Naive B cell (primary cell): ENCODE results near the gene CDKL5. TPM values are rescaled to one million over a fixed set of nuclear protein-coding genes. Genes with fewer than 3 reads are reported as not detected.
A peak's percentile ranks its signal among the peaks of the same experiment; 100 is the strongest.

Experiments used
- ATAC-seq, 2 donors: fragments of 150-1000 bp; cut with Tn5 transposase; 2 replicates each; pipeline ENCODE4 v1.10.0; 2021; ENCODE audit warnings: low read depth in 2 of 2, mild to moderate bottlenecking in 2 of 2, moderate library complexity in 2 of 2
- DNase-seq: peaks from one replicate; pipeline ENCODE4 v3.0.0; 2022
- H3K27ac Mint-ChIP-seq, 6 donors: one replicate each; pipeline ENCODE4 v1.8.0; 2020 to 2022; ENCODE audit warnings: mild to moderate bottlenecking in 6 of 6, mixed read lengths in 6 of 6, moderate library complexity in 5 of 6, inconsistent platforms in 2 of 6
- H3K27me3 Mint-ChIP-seq, 3 donors: one replicate each; pipeline ENCODE4 v1.8.0; 2021 to 2022; ENCODE audit warnings: mixed read lengths in 3 of 3, mild to moderate bottlenecking in 1 of 3
- H3K36me3 Mint-ChIP-seq, 2 donors: one replicate each; pipeline ENCODE4 v1.8.0; 2020 to 2022; ENCODE audit warnings: mixed read lengths in 2 of 2, inconsistent platforms in 1 of 2, mild to moderate bottlenecking in 1 of 2
- H3K4me1 Mint-ChIP-seq, 3 donors: one replicate each; pipeline ENCODE4 v1.8.0; 2020 to 2022; ENCODE audit warnings: mixed read lengths in 3 of 3, inconsistent platforms in 1 of 3, mild to moderate bottlenecking in 1 of 3, moderate library complexity in 1 of 3
- H3K4me3 Mint-ChIP-seq, 8 donors: one replicate each; pipeline ENCODE4 v1.8.0; 2020 to 2022; ENCODE audit warnings: mild to moderate bottlenecking in 8 of 8, mixed read lengths in 8 of 8, moderate library complexity in 8 of 8, inconsistent platforms in 2 of 8
- H3K9me3 Mint-ChIP-seq, 7 donors: one replicate each; pipeline ENCODE4 v1.8.0; 2020 to 2022; ENCODE audit warnings: mixed read lengths in 7 of 7, mild to moderate bottlenecking in 5 of 7, inconsistent platforms in 2 of 7, moderate library complexity in 1 of 7
- polyA plus RNA-seq, 6 donors: library from polyadenylated mRNA; unstranded; fragments of 300-500 nt; fragmentation: Illumina TruSeq; gene quantifications; one replicate each; pipeline ENCODE4 v1.2.3, GENCODE V29; 2021; ENCODE audit warnings: low read depth in 6 of 6

Gene CDKL5
- polyA plus RNA-seq = 1 to 10 TPM; 1.8 to 3.1 (median 2.6) TPM

DNA sequence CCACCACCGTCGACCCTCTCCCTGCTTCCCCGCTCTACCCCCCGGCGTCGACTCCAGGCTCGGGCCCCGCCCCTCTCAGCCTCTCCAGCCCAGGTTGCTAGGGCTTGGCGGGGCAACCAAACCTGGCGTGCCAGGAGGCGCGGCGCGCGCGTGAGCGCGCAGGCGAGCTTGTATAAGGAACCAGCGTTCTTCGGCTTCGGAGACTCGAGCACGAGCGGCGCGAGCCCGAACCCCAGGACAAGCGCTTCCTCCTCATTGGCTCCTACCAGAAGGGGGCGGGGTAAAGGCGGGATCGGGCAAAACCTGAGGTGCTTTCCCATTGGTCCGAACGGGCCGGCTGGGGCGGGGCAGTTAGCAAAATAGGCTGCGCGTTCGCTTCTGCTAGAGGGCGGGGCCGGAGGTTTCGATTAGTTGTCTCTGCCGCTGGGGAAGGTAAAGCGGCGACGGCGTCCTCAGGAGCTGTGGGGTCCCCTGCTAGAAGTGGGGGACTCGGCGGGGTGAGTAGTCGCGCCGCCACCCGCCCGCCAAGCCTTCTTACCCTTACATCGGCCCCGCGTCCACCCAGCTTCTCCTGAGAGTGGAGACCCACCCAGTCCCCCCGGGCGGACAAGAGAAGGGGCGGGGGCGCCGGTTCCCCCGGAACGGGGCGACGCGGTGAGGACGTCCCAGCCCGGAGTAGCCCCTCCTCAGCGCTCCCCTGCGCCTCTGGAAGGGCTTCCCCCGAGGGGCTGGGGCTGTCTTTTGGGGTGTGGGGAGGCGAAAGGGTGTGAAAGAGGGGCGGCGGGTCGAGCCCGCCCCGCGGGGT, at the start of gene CDKL5:
Gene CDKL5, plus strand, starts transcription at position 410 of the 805 bp plus-strand sequence. CDS start 81,489 bp downstream, outside the sequence.
- Mint-ChIP-seq H3K9me3 (peaks cover 0 to 2% (median 0%) of the 10 kb centered on the region in 7 donors), H3K27ac (peak within 1 kb of the TSS; percentile 49 to 96 (median 92)), H3K36me3 (no peaks in the 10 kb centered on the region), H3K4me3 (peak within 1 kb of the TSS; percentile 87 to 98 (median 95)), H3K27me3 (peaks cover 0 to 1% (median 0%) of the 10 kb centered on the region in 3 donors), H3K4me1 (peaks cover 12 to 20% (median 16%) of the 10 kb centered on the region in 3 donors)
- DNase-seq = peak; percentile 95
- ATAC-seq = peak; percentile 81 to 82

DNA sequence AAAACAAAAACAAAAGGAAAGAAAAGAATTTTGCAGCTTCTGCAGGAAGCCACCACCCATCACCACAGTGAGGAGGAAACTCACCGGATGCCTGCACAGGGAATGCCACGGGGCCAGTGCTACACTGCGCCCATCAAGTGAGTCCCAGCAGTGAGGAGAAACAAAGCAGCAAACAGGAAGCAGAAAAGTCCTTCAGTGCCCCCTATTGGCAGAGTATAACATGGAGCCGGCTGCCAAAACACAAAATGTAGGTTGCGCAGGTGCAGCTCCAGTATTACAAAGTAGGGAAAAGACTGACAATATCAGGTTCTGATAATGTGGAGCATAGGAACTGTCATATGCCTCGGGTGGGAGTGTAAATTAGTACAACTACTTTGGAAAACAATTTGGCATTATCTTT, 47.6 kb upstream of the CDKL5 start:
- DNase-seq (peak; percentile 18), ATAC-seq (peak in 1 of 2 donors; percentile 46)
- Mint-ChIP-seq H3K36me3 (no peaks in the 10 kb centered on the region), H3K27ac (no peak overlapping the region), H3K4me1 (no peaks in the 10 kb centered on the region), H3K4me3 (no peak overlapping the region), H3K9me3 (peaks cover 0 to 7% (median 0%) of the 10 kb centered on the region in 7 donors), H3K27me3 (peaks cover 4 to 29% (median 7%) of the 10 kb centered on the region in 3 donors)

DNA sequence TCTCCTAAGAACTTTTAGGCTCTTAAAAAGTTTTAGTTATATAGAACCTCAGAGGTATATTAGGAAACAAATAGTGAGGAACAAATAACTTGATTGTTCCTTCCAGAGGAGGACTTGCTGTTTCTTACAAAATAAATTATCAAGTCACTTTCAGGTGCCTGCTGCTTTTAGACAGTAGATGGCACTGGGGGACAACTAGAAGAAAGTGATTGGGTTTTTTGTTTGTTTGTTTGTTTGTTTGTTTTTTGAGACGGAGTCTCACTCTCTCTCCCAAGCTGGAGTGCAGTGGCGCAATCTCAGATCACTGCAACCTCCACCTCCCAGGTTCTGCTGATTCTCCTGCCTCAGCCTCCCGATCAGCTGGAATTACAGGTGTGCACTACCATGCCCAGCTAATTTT, 35.4 kb upstream of the CDKL5 start:
- no peak for ATAC-seq
- H3K36me3 Mint-ChIP-seq = no peaks in the 10 kb centered on the region
- H3K9me3 Mint-ChIP-seq = no peaks in the 10 kb centered on the region
- H3K4me1 Mint-ChIP-seq = peaks cover 0 to 7% (median 0%) of the 10 kb centered on the region in 3 donors
- no peak for DNase-seq
- H3K27me3 Mint-ChIP-seq = no peaks in the 10 kb centered on the region
- H3K4me3 Mint-ChIP-seq = no peak overlapping the region
- H3K27ac Mint-ChIP-seq = no peak overlapping the region

DNA sequence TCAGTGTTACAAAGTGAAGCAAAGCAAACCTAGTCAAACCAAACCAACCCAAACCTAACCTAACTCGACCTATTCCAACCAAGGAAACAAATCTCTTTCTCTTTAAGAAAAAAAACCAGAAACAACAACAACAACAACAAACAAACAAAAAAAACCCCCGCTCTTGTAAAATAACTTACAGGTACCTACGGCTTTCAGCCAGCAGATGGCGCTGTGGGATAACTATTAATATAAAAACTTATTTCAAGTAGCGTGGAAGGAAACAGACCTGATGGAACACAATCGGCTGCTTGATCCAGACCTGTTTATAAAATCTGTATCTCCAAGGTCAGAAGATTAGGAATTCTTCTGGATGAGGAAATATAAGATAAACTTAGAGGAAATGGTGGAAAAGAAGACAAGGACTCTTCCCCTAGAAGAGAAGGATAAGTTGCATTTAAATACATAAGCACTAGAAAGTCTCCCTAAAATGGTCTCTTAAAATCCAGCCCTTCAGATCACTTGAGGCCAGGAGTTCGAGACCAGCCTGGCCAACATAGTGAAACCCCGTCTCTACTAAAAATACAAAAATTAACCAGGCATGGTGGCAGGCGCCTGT, 34.4 kb upstream of the CDKL5 start:
- no peaks in the 10 kb centered on the region for H3K27me3 Mint-ChIP-seq
- DNase-seq = peak; percentile 52
- no peak overlapping the region for H3K4me3 Mint-ChIP-seq
- H3K36me3 Mint-ChIP-seq = no peaks in the 10 kb centered on the region
- H3K4me1 Mint-ChIP-seq = peaks cover 0 to 7% (median 0%) of the 10 kb centered on the region in 3 donors
- peak in 1 of 2 donors; percentile 35 for ATAC-seq
- no peaks in the 10 kb centered on the region for H3K9me3 Mint-ChIP-seq
- peak overlapping the region in 1 of 6 donors; percentile 38 for H3K27ac Mint-ChIP-seq

DNA sequence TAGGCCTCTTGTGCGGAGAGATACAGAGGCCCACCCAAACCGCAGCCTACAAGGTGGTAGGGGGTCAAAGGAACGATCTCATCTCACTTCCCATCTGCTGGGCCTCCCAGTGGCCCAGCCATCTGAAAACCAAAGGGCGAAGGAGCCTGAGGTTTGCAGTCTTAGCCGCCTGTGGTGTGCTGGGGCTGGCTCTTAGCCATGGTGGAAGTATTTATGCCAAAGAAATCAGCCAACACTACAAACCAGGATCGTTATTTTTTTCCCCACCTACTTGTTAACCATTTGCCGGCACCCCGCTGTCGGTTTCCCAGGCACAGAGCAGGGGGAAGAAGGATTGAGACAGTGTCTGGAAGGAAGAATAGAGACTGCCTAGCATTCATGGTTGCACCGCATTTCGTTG, 30.9 kb upstream of the CDKL5 start:
- ATAC-seq (no peak), DNase-seq (no peak)
- H3K27ac Mint-ChIP-seq = no peak overlapping the region
- no peaks in the 10 kb centered on the region for H3K36me3 Mint-ChIP-seq
- H3K4me1 Mint-ChIP-seq = peaks cover 0 to 7% (median 0%) of the 10 kb centered on the region in 3 donors
- no peak overlapping the region for H3K4me3 Mint-ChIP-seq
- H3K9me3 Mint-ChIP-seq = no peaks in the 10 kb centered on the region
- H3K27me3 Mint-ChIP-seq = peaks cover 0 to 9% (median 0%) of the 10 kb centered on the region in 3 donors

DNA sequence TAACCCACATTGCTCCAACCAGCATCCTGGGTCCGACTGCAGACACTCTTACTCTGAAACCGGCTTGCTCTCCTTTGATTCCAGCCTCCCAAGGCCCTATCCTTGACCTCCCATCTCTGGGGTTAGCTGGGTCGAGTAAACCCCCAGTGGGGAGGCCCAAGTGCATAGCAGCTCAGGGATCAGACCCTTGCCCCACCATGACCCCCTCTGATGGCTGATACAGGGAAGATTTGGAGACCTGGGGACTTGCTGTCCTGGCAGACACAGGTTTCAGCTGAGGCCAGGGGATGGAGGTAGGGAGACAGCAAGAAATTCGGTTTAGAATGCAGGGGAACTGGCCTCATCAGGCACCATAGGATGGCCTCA, 23.6 kb upstream of the CDKL5 start:
- no peak overlapping the region for H3K27ac Mint-ChIP-seq
- ATAC-seq = no peak
- no peaks in the 10 kb centered on the region for H3K36me3 Mint-ChIP-seq
- DNase-seq = no peak
- H3K4me3 Mint-ChIP-seq = no peak overlapping the region
- H3K9me3 Mint-ChIP-seq = peaks cover 0 to 3% (median 0%) of the 10 kb centered on the region in 7 donors
- no peaks in the 10 kb centered on the region for H3K4me1 Mint-ChIP-seq
- H3K27me3 Mint-ChIP-seq = peaks cover 0 to 17% (median 0%) of the 10 kb centered on the region in 3 donors

DNA sequence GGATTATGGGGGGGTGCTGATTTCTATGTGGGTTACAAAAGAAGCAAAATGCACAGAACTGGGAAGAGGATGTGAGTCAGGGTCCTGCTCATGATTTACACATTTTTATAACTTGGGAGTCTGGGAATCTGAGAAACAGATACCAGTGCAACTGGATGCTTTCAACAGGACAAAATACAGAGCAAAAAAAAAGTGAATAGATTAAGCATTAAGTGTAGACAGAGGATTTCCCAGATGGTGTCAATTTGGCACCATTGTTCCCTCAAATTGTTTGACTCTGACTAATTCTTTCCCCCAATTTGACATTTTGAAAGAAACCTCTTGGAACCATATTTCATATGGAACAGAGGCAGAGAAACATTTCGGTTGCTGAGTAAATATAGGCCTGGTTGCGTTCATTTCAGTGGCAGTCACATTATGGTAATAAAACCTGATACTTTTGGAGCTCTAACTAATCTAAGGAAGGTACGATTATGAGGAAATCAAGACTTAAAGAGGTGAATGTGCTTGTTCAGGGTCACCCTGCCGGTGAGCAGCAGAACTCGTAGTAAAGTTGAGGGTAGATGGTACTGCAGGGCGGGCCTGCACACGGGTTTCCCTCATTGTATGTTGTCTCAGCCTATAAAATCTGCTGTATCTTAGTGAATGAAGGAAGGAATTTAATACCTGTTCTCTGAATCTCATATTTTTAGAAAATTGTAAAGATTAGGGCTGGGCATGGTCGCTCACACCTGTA, 18.7 kb upstream of the CDKL5 start:
- H3K27me3 Mint-ChIP-seq = no peaks in the 10 kb centered on the region
- no peaks in the 10 kb centered on the region for H3K36me3 Mint-ChIP-seq
- DNase-seq (no peak), ATAC-seq (no peak)
- H3K9me3 Mint-ChIP-seq = peaks cover 0 to 3% (median 0%) of the 10 kb centered on the region in 7 donors
- peak overlapping the region in 2 of 8 donors; percentile 13 to 36 for H3K4me3 Mint-ChIP-seq
- H3K4me1 Mint-ChIP-seq = no peaks in the 10 kb centered on the region
- H3K27ac Mint-ChIP-seq = peak overlapping the region in 1 of 6 donors; percentile 67

DNA sequence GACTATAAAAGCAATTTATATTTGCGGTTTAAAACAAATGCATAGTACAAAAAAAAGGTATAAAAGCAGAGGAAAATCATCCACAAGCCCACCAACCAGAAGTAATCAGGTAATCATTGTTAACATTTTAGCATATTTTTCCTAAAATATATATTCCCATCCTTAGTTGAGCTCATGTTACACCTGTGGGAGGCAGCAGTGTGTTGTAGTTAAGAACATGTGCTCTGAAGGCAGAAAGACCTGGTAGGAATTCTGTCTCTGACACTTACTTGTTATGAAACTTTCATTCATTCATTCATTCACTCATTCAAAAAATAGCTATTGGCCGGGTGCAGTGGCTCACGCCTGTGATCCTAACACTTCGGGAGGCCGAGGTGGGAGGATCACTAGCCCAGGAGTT, 15.4 kb upstream of the CDKL5 start:
- no peaks in the 10 kb centered on the region for H3K27me3 Mint-ChIP-seq
- ATAC-seq (no peak), DNase-seq (no peak)
- no peaks in the 10 kb centered on the region for H3K36me3 Mint-ChIP-seq
- peaks cover 0 to 3% (median 0%) of the 10 kb centered on the region in 7 donors for H3K9me3 Mint-ChIP-seq
- no peak overlapping the region for H3K27ac Mint-ChIP-seq
- H3K4me1 Mint-ChIP-seq = no peaks in the 10 kb centered on the region
- no peak overlapping the region for H3K4me3 Mint-ChIP-seq

DNA sequence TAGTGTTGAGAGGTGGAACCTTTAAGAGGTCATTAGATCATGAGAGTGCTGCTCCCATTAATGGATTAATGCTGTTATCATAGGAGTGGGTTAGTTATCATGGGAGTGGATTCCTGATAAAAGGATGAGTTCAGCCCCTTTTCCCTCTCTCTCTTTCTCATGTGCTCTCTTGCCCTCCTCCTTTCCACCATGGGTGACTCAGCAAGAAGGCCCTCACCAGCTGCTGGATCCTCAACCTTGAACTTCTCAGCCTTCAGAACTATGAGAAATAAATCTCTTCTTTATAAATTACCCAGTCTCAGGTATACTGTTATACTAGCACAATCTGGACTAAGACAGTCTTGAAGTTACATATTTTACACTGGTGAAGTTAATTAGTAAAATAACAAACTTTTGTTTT, 10.0 kb upstream of the CDKL5 start:
- H3K4me3 Mint-ChIP-seq = no peak overlapping the region
- DNase-seq = no peak
- H3K27me3 Mint-ChIP-seq = peaks cover 0 to 15% (median 0%) of the 10 kb centered on the region in 3 donors
- no peaks in the 10 kb centered on the region for H3K36me3 Mint-ChIP-seq
- no peaks in the 10 kb centered on the region for H3K4me1 Mint-ChIP-seq
- no peak overlapping the region for H3K27ac Mint-ChIP-seq
- no peak for ATAC-seq
- peaks cover 0 to 3% (median 0%) of the 10 kb centered on the region in 7 donors for H3K9me3 Mint-ChIP-seq

DNA sequence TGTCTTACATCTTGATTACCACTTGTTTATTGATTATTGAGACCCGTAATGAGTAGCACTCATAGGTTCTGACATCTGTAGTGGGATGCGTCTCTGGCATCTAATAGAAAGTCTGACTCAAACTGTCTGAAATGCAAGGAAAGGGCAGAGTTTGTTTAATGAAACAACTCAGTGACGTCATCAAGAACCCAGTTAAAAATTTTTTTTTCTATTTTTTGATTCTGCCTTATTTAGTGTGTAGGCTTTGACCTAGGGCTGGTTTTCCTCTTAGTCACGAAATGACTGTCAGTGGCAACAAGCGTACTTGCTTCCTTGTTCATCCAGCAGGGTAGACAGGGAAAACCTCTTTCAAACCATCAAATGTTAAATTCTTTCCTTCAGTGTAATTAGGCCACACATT, 3.1 kb upstream of the CDKL5 start:
- peak overlapping the region in 1 of 8 donors; percentile 9 for H3K4me3 Mint-ChIP-seq

DNA sequence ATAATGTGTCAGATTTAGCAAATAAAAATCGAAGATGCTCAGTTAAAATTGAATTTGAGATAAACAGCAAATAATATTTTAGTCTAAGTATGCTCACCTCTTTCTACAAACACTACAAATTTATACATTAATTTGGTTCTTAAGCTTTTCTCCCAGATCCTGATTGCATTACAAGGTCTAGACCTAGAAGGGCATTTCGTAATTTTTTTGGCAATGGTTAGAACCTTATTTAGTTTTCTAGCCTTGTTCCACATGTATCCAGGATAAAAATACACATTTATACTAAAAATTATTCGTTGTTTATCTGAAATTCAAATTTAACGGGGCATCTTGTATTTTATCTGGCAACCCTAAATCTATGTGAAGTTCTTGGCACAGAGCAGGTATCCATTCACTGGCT, 2.5 kb upstream of the CDKL5 start:
- Mint-ChIP-seq H3K4me1 (peaks cover 12 to 20% (median 16%) of the 10 kb centered on the region in 3 donors), H3K27me3 (peaks cover 0 to 9% (median 0%) of the 10 kb centered on the region in 3 donors), H3K36me3 (no peaks in the 10 kb centered on the region)

More for the DNA sequence above, 3.1 kb upstream of the CDKL5 start:
- no peaks in the 10 kb centered on the region for H3K36me3 Mint-ChIP-seq
- DNase-seq = no peak
- peaks cover 0 to 2% (median 0%) of the 10 kb centered on the region in 7 donors for H3K9me3 Mint-ChIP-seq
- H3K27ac Mint-ChIP-seq = no peak overlapping the region
- no peak for ATAC-seq
- peaks cover 12 to 20% (median 16%) of the 10 kb centered on the region in 3 donors for H3K4me1 Mint-ChIP-seq
- H3K27me3 Mint-ChIP-seq = peaks cover 0 to 9% (median 0%) of the 10 kb centered on the region in 3 donors

DNA sequence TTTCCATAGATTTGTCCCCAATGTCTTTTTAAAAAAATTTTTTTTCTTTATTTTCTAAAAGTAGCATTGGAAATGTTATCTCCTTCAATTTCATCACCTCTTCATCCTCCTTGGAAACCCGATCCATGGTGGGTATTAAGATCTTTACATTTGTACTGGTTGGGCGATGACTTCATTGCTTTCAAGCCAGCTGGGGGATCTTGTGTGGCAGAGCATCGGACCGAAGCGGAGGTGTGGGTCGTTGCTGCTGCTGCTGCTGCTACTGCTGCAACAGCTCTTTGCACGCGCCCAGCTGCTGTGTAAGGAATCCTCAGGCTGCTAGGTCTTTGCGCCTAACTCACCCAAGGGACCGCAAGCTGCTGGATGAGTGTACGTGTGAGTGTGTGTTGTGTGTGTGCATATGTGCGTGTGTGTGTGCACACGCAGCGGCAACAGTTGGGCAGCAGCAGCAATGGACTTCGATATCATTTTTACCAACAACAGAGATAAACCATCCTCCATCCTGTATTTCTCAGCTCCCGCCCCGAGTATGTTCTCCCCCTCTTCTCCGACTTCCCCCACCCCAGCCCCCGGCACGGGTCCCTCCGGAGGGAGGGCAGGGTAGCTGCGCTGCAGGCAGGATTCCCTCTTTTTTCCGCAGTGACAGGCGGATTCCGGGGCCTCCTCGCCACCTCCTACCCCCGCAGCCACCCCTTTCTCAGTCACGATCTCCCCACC, 768 bp upstream of the CDKL5 start:
- H3K9me3 Mint-ChIP-seq = peaks cover 0 to 2% (median 0%) of the 10 kb centered on the region in 7 donors
- peaks cover 12 to 20% (median 16%) of the 10 kb centered on the region in 3 donors for H3K4me1 Mint-ChIP-seq
- peak overlapping the region; percentile 17 to 94 (median 90) for H3K27ac Mint-ChIP-seq
- ATAC-seq (peak; percentile 18 to 23), DNase-seq (peak; percentile 23)
- H3K4me3 Mint-ChIP-seq = peak overlapping the region; percentile 87 to 98 (median 95)
- H3K36me3 Mint-ChIP-seq = no peaks in the 10 kb centered on the region
- H3K27me3 Mint-ChIP-seq = peaks cover 0 to 9% (median 0%) of the 10 kb centered on the region in 3 donors

More for the DNA sequence above, 2.5 kb upstream of the CDKL5 start:
- no peak overlapping the region for H3K27ac Mint-ChIP-seq
- ATAC-seq = no peak
- no peak for DNase-seq
- H3K9me3 Mint-ChIP-seq = peaks cover 0 to 2% (median 0%) of the 10 kb centered on the region in 7 donors
- peak overlapping the region in 1 of 8 donors; percentile 9 for H3K4me3 Mint-ChIP-seq

DNA sequence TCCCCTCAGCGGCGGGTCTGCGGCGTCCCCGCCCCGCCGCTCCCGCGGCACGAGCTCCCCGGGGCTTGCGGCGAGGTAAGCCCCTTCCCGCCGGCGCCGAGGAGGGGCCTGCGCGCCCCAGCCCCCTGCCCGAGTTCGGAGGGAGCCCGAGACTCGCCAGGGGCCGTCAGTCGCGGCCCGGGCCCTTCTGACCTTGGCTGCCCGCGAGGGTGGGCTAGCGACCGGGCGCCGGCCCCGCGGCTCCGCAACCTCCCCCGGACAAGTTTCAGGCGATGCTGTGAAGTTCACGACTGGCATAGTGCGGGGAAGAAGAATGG, 554 bp downstream of the CDKL5 start:
- peak overlapping the region in 4 of 6 donors; percentile 34 to 75 (median 56) for H3K27ac Mint-ChIP-seq
- peak overlapping the region; percentile 70 to 96 (median 91) for H3K4me3 Mint-ChIP-seq

More for the DNA sequence above, 554 bp downstream of the CDKL5 start:
- no peaks in the 10 kb centered on the region for H3K36me3 Mint-ChIP-seq
- peaks cover 12 to 20% (median 16%) of the 10 kb centered on the region in 3 donors for H3K4me1 Mint-ChIP-seq
- DNase-seq = no peak
- H3K27me3 Mint-ChIP-seq = no peaks in the 10 kb centered on the region
- peaks cover 0 to 2% (median 0%) of the 10 kb centered on the region in 7 donors for H3K9me3 Mint-ChIP-seq
- ATAC-seq = no peak
